GM21737 (cell line): ENCODE data around the gene SCRN1.

Experiments
- ATAC-seq: cut with Tn5 transposase; IDR thresholded peaks from one replicate; pipeline ENCODE4 v1.9.1; 2021; ENCODE audit warnings: mild to moderate bottlenecking, moderate library complexity; ENCODE audit not compliant: unreplicated experiment

SCRN1 gene

GRCh38 chr7:29935111-29935510, 54.5 kb downstream of the SCRN1 start:
- no peak for ATAC-seq

GRCh38 chr7:29929018-29929807, 60.4 kb downstream of the SCRN1 start:
- no peak for ATAC-seq

GRCh38 chr7:29926741-29927140, 62.9 kb downstream of the SCRN1 start:
- ATAC-seq, result no peak

DNA sequence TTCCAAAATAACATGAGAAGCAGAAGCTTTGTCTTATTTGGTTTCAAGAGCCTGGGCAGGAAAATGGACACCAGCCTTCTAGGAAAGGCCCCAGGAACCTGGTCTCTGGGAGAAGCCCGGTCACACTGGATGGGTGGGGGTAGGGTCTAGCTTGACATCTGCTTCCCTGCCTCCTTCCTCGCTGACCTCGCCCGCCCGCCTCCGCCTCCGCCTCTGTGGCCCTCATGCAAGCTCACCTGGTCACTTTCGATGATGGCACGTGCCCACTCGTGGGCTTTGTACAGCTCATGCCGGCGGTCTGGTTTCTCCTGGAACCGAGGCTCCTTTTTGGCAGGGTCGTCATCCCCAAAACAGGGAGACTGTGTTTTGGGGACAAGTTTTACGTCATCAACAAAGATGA, 63.4 kb downstream of the SCRN1 start:
- no peak for ATAC-seq

- ATAC-seq, result no peak
Measured at GRCh38 chr7:29924684-29925083, 64.9 kb downstream of the SCRN1 start.

DNA sequence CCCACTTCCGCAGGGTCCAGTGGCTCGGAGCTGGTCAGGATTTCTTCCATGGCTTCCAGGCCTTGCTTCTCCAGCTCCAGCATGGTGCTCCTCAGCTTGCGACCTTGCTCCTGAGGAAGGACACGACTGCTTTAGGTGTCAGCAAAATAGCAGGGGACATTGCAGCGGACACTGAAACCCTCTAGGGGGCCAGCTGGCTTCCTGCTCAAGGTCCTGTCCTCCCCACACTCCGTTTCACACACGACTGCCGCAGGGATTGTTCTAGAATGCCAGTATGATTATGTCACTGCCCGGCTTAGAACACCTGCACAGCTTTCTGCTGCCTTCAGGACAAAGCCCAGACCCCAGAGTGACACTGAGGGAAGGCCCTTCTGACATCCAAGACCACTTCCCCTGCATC, 65.6 kb downstream of the SCRN1 start:
- ATAC-seq, result no peak

GRCh38 chr7:29922921-29923700, 66.5 kb downstream of the SCRN1 start:
- no peak for ATAC-seq

DNA sequence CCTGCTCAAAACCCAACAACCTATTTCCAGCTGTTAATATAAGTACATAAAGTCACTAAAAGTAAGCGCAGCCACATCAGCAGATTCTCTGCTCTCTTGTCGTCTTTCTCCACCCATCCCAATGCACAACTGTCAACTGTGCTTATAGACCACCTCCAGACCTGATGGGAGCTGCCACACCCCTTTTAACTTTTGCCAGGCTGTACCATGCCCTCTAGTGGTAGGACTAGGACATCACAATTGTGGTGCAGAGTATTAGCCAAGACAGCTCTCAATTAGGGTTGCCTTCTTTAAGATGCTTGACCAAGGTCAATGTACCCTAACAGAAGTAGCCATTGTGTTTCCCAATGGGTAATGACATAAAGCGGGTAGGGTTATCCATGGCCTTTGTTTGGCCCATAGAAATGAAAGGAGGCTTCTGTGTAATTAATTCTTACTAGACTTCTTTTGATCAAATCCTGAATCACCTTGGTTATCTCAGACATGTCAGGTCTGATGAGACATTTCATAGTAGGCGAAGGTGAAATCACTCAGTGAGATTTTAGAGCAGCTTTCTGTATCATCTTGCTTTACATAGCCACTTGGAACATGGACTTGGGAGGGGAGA, 68.1 kb downstream of the SCRN1 start:
- peak; percentile 71 for ATAC-seq

DNA sequence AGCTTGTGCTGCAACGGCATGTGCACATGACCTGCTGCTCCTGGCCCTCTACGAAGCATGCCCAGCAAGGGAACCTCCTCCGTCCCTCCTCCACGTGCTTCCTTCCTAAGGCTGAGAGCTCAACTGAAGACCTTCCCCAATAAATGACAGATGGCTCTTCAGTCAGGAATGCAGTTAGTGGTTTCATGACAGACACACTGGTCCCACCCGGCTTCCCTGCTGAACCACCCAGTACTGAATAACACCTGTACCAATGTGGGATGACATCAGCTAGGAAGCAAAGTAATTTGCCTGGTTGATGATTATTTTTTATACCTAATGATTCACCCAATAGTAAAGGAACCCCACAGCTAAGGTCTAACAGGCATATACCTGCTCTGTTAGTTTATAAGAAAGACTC, 69.1 kb downstream of the SCRN1 start:
- no peak for ATAC-seq

GRCh38 chr7:29919790-29920189, 69.8 kb downstream of the SCRN1 start:
- ATAC-seq, result no peak

- ATAC-seq, result no peak
Measured at GRCh38 chr7:29918850-29919249, 70.8 kb downstream of the SCRN1 start.

DNA sequence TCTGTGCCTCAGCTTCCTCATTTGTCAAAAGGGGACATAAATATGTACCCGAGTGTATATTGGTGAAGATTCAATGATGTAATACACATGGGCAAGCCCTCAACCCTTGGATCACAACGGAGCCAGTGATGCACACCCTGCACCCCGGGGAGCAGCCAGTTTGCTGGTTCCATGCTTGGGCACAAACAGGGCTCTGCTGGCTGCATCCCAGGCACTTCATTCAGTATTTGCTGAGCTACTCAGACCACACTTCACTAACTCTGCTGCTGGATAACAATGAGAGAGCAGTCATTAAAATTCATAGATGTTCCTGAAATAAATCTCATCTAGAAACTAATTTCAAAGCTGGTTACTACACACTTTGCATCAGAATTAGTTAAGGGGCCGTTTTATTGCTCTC, 72.0 kb downstream of the SCRN1 start:
- ATAC-seq, result no peak

- ATAC-seq, result no peak
Measured at GRCh38 chr7:29915481-29916215, 74.0 kb downstream of the SCRN1 start.

GRCh38 chr7:29914180-29914579, 75.4 kb downstream of the SCRN1 start:
- no peak for ATAC-seq

DNA sequence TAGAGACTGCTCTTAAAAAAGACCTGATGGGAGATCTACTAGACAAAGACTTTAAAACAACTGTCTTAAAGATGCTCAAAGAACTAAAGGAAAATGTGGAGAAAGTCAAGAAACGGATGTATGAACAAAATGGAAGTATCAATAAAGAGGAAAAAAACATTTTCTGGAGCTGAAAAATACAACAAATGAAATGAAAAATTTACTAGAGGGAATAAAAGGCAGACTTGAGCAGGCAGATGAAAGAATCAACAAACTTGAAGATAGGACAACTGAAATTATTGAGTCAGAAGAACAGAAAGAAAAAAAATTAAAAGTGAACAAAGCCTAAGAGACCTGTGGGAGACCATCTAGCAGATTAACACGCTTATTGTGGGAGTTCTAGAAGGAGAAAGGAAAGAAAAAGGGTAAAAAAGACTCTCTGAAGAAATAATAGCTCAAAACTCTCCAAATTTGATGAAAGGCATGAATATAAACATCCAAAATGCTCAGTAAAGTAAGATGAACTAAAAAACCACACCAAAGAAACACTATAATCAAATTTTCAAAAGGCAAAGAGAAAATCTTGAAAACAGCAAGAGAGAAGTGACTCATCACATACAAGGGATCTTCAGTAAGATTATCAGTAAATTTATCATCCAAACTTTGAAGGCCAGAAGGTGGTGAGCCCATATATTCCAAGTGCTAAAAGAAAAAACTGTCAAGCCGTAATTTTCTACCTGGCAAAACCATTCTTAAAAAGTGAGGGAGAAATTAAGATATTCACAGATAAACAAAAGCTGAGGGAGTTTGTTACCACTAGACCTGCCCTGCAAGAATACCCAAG, 83.2 kb downstream of the SCRN1 start:
- no peak for ATAC-seq

- ATAC-seq, result no peak
Measured at GRCh38 chr7:29900745-29901144, 88.9 kb downstream of the SCRN1 start.

DNA sequence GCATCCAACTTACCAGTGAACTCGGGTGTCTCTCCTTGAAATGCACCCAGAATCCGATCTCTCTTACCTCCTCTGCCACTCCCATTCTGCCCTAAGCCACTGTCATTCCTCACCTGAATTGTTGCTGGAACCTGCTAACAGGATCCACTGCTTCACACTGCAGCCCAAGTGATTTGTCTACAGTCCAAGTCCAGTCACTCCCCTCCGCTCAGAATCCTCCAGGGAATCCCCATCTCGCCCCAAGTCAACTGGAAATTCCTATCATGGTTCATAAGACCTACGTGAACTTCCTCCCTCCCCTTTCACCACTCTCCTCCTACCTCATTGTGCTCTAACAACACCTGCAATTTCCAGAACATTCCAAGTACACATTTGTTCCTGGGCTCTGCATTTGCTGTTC, 91.3 kb downstream of the SCRN1 start:
- no peak for ATAC-seq

- no peak for ATAC-seq
Measured at GRCh38 chr7:29896685-29897411, 92.8 kb downstream of the SCRN1 start.

- no peak for ATAC-seq
Measured at GRCh38 chr7:29895559-29895958, 94.0 kb downstream of the SCRN1 start.

GRCh38 chr7:29894256-29894655, 95.3 kb downstream of the SCRN1 start:
- ATAC-seq, result no peak
